ENCODE measurements around the gene BIK. TPM values are rescaled to one million over a fixed set of nuclear protein-coding genes. Genes with fewer than 3 reads are reported as not detected.

Gene BIK
- total RNA-seq, 1 donor from 2014 or later = 0.87 TPM

DNA sequence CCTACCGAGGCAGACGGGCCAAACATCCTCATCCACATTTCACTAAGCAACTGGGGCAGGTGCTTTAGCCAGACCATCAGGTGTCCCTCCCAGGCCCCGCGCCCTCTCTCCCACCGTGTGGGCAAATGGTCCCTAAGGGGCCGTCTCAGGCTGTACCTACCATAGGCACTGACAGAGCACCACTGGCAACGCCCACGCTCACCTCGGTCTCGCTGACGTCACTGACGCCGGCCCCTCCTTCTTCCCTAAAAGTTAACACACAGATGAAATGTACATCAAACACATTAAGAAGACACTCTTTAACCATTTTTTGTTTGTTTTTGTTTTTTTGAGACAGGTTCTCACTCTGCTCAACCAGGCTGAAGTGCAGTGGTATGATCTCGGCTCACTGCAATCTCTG, 30.8 kb upstream of the BIK start:
- DNase-seq (no peak), ATAC-seq (no peak)
- Histone ChIP-seq H3K9me3 (no peaks in the 10 kb centered on the region), H3K4me3 (no peak overlapping the region), H3K36me3 (no peaks in the 10 kb centered on the region), H3K27me3 (no peaks in the 10 kb centered on the region), H3K4me1 (no peaks in the 10 kb centered on the region), H3K27ac (no peak overlapping the region)
- intact Hi-C loops (cut with DNase I) = no loop called here
- TF ChIP-seq, protein P1, sequence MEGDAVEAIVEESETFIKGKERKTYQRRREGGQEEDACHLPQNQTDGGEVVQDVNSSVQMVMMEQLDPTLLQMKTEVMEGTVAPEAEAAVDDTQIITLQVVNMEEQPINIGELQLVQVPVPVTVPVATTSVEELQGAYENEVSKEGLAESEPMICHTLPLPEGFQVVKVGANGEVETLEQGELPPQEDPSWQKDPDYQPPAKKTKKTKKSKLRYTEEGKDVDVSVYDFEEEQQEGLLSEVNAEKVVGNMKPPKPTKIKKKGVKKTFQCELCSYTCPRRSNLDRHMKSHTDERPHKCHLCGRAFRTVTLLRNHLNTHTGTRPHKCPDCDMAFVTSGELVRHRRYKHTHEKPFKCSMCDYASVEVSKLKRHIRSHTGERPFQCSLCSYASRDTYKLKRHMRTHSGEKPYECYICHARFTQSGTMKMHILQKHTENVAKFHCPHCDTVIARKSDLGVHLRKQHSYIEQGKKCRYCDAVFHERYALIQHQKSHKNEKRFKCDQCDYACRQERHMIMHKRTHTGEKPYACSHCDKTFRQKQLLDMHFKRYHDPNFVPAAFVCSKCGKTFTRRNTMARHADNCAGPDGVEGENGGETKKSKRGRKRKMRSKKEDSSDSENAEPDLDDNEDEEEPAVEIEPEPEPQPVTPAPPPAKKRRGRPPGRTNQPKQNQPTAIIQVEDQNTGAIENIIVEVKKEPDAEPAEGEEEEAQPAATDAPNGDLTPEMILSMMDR (IDR thresholded peaks at IDR 0.05) = no peak

DNA sequence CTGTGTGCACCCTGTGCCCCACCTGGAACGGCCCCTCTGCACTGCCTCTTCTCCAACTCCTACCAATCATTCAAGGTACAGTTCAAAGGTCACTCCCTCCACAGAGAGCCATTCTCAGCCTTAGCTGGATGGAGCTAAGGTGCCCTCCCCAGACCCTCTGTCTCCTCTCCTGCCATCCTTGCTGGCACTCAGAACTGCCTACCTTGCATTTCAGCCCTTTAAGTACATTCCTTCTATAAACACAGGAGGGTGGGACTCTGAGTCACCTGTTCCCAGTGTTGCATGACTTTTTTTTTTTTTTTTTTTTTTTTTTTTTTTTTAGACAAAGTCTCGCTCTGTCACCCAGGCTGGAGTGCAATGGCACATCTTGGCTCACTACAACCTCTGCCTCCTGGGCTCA, 29.9 kb upstream of the BIK start:
- Histone ChIP-seq H3K36me3 (no peaks in the 10 kb centered on the region), H3K9me3 (no peaks in the 10 kb centered on the region), H3K27me3 (no peaks in the 10 kb centered on the region), H3K4me3 (no peak overlapping the region), H3K27ac (no peak overlapping the region), H3K4me1 (no peaks in the 10 kb centered on the region)
- TF ChIP-seq, protein P1 (IDR thresholded peaks at IDR 0.05) = no peak
- peak; percentile 80 for ATAC-seq
- no peak for DNase-seq
- intact Hi-C loops (cut with DNase I) = no loop called here

GRCh38 chr22:43081968-43082367, 28.6 kb upstream of the BIK start:
- Histone ChIP-seq H3K9me3 (no peaks in the 10 kb centered on the region), H3K36me3 (no peaks in the 10 kb centered on the region), H3K4me1 (no peaks in the 10 kb centered on the region), H3K27ac (no peak overlapping the region), H3K4me3 (no peak overlapping the region), H3K27me3 (no peaks in the 10 kb centered on the region)
- TF ChIP-seq, protein P1 (IDR thresholded peaks at IDR 0.05) = no peak
- no peak for DNase-seq
- no peak for ATAC-seq
- intact Hi-C loops (cut with DNase I) = no loop called here

DNA sequence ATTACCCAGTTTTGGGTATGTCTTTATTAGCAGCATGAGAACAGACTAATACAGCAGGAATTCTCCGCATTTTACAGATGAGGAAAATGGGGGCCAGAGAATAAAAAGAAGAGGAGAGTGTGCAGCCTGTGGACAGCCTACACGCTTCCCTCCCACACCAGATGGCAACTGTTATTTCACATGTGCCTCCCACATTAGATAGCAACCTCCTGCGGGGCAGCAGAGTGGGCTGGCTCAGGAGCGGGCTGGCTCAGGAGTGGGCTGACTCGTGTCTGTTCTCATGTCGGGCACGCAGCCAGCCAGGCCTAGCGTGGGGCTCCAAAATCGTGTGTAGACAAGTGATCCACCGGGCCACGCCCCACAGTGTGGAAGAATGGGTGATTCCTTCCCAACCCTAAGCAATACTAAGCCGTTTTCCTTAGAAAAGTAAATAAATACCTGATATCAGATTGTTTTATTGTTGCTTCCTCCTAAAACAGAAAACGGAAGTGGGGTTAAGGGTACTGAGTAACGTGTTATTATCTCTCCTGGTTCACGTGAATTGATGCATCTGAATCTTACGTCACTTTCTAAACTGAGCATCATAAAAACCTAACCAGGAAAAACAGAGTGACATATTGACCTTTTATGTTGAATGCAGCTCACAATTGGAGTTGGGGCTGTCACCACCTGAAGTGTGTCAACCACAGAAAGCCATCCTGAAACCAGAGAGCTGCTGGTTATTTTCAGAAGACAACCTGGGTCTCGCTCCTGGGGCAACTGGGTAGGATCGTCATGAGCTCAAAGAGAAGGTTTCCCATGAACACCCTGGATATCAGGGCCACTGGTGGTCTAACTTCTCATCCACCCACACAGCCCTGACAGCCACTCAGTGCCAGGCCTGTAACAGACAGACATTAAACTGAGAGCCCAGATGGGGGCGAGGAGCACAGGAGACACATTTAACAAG, 24.6 kb upstream of the BIK start:
- Histone ChIP-seq H3K9me3 (no peaks in the 10 kb centered on the region), H3K27ac (no peak overlapping the region), H3K36me3 (no peaks in the 10 kb centered on the region), H3K27me3 (no peaks in the 10 kb centered on the region), H3K4me1 (peaks cover 10% of the 10 kb centered on the region), H3K4me3 (no peak overlapping the region)
- intact Hi-C loops (cut with DNase I) = no loop called here
- TF ChIP-seq, protein P1 (IDR thresholded peaks at IDR 0.05) = no peak
- ATAC-seq (no peak), DNase-seq (no peak)

GRCh38 chr22:43088627-43088983, 21.9 kb upstream of the BIK start:
- no peaks in the 10 kb centered on the region for H3K36me3 ChIP-seq
- TF ChIP-seq, protein P1 (IDR thresholded peaks at IDR 0.05) = no peak
- no peaks in the 10 kb centered on the region for H3K9me3 ChIP-seq
- peak overlapping the region; percentile 60 for H3K27ac ChIP-seq
- H3K4me1 ChIP-seq = peaks cover 10% of the 10 kb centered on the region
- intact Hi-C loops (cut with DNase I) = no loop called here
- DNase-seq = no peak
- no peak for ATAC-seq
- peak overlapping the region; percentile 91 for H3K4me3 ChIP-seq
- no peaks in the 10 kb centered on the region for H3K27me3 ChIP-seq
